HAP-1 (cell line): ENCODE data around the gene BBOF1.
"Not testable (repeated sequence)": the region's sequence is repeated elsewhere in the genome, so short reads cannot be mapped to it uniquely, and the experiment has no call there.

Source experiments
- DNase-seq, 2 experiments: peaks; one replicate each; pipeline ENCODE4 v3.0.0-alpha.2; 2016 to 2020; ENCODE audit warnings: low spot score in 2 of 2
- H3K27me3 ChIP-seq: fragments of 250-450 bp; sonication (Bioruptor Pico); 2 replicates; pipeline ENCODE4 v1.5.1; 2020; ENCODE audit warnings: low read depth, mild to moderate bottlenecking, moderate library complexity
- H3K36me3 ChIP-seq: fragments of 250-450 bp; sonication (Bioruptor Pico); replicated peaks from 2 replicates; pipeline ENCODE4 v1.5.1; 2020; ENCODE audit warnings: mild to moderate bottlenecking
- H3K4me1 ChIP-seq: fragments of 250-450 bp; sonication (Bioruptor Pico); 2 replicates; pipeline ENCODE4 v1.5.1; 2020; ENCODE audit warnings: mild to moderate bottlenecking
- H3K4me3 ChIP-seq: fragments of 250-450 bp; sonication (Bioruptor Pico); 2 replicates; pipeline ENCODE4 v1.5.1; 2020; ENCODE audit warnings: mild to moderate bottlenecking, moderate library complexity
- H3K9me3 ChIP-seq: fragments of 250-450 bp; sonication (Bioruptor Pico); 2 replicates; pipeline ENCODE4 v1.5.1; 2020; ENCODE audit warnings: mild to moderate bottlenecking, moderate library complexity
- in situ Hi-C: fragments of 300-500 bp; cut with MboI; formaldehyde crosslinking; loops from 3 replicates; pipeline ENCODE4 v1.14.3; 2020; ENCODE audit warnings: low sequenced_read_pairs, inconsistent platforms, mixed read lengths

BBOF1 gene

GRCh38 chr14:74018586-74019407 lies at the start of gene BBOF1, which contains the start of gene ENTPD5:
TSS of gene BBOF1 (plus strand) at chr14:74019349. CDS start at chr14:74019479, 130 bp downstream.
TSS of gene ENTPD5 (minus strand) at chr14:74019288. CDS start at chr14:73988102, 31,186 bp downstream.
- H3K4me3 ChIP-seq = peak within 1 kb of the TSS; percentile 97

GRCh38 chr14:73973497-73973896 lies 45.7 kb upstream of the BBOF1 start:
- Histone ChIP-seq H3K4me1 (no peaks in the 10 kb centered on the region), H3K4me3 (no peak overlapping the region), H3K9me3 (no peaks in the 10 kb centered on the region), H3K36me3 (peaks cover 16% of the 10 kb centered on the region), H3K27me3 (no peaks in the 10 kb centered on the region)
- DNase-seq = no peak
- in situ Hi-C loops = no loop called here

More at GRCh38 chr14:74018586-74019407, at the start of gene BBOF1, which contains the start of gene ENTPD5:
- Histone ChIP-seq H3K9me3 (no peaks in the 10 kb centered on the region), H3K36me3 (peaks cover 12% of the 10 kb centered on the region), H3K4me1 (peaks cover 6% of the 10 kb centered on the region; the same call in 1 of the 2 replicates), H3K27me3 (no peaks in the 10 kb centered on the region)
- peak; percentile 68 to 87 for DNase-seq
- in situ Hi-C loops = no loop called here

GRCh38 chr14:73976125-73976524 lies 43.0 kb upstream of the BBOF1 start:
- H3K36me3 ChIP-seq = peaks cover 5% of the 10 kb centered on the region
- H3K9me3 ChIP-seq = no peaks in the 10 kb centered on the region
- in situ Hi-C loops = no loop called here
- no peaks in the 10 kb centered on the region for H3K27me3 ChIP-seq
- H3K4me3 ChIP-seq = no peak overlapping the region
- H3K4me1 ChIP-seq = no peaks in the 10 kb centered on the region
- no peak for DNase-seq

- Histone ChIP-seq H3K36me3 (peaks cover 5% of the 10 kb centered on the region), H3K4me3 (no peak overlapping the region), H3K27me3 (no peaks in the 10 kb centered on the region), H3K4me1 (no peaks in the 10 kb centered on the region), H3K9me3 (no peaks in the 10 kb centered on the region)
- in situ Hi-C loops = no loop called here
- DNase-seq = no peak
These were observed 41.3 kb upstream of the BBOF1 start for GRCh38 chr14:73977896-73978295.

- in situ Hi-C loops = no loop called here
- H3K9me3 ChIP-seq = no peaks in the 10 kb centered on the region
- DNase-seq = no peak
- H3K36me3 ChIP-seq = peaks cover 18% of the 10 kb centered on the region
- no peak overlapping the region for H3K4me3 ChIP-seq
- H3K27me3 ChIP-seq = no peaks in the 10 kb centered on the region
- H3K4me1 ChIP-seq = no peaks in the 10 kb centered on the region
These were observed 31.1 kb upstream of the BBOF1 start for GRCh38 chr14:73988065-73988464.

- in situ Hi-C loops, DNase-seq, H3K9me3 ChIP-seq, H3K4me3 ChIP-seq, H3K4me1 ChIP-seq, H3K27me3 ChIP-seq: not testable (repeated sequence)
- H3K36me3 ChIP-seq = peaks cover 18% of the 10 kb centered on the region
These were observed 30.5 kb upstream of the BBOF1 start for GRCh38 chr14:73988656-73989055.

- Histone ChIP-seq H3K9me3 (no peaks in the 10 kb centered on the region), H3K4me1 (no peaks in the 10 kb centered on the region), H3K36me3 (peaks cover 12% of the 10 kb centered on the region), H3K4me3 (no peak overlapping the region), H3K27me3 (no peaks in the 10 kb centered on the region)
- DNase-seq = no peak
- in situ Hi-C loops = no loop called here
These were observed 28.1 kb upstream of the BBOF1 start for GRCh38 chr14:73991092-73991491.

GRCh38 chr14:73994926-73995325 lies 24.2 kb upstream of the BBOF1 start:
- H3K36me3 ChIP-seq, H3K4me3 ChIP-seq, H3K9me3 ChIP-seq, H3K27me3 ChIP-seq, DNase-seq, H3K4me1 ChIP-seq, in situ Hi-C loops: not testable (repeated sequence)

- no peak overlapping the region for H3K4me3 ChIP-seq
- in situ Hi-C loops = no loop called here
- no peaks in the 10 kb centered on the region for H3K4me1 ChIP-seq
- no peaks in the 10 kb centered on the region for H3K9me3 ChIP-seq
- no peaks in the 10 kb centered on the region for H3K27me3 ChIP-seq
- no peak for DNase-seq
- H3K36me3 ChIP-seq = no peaks in the 10 kb centered on the region
These were observed 23.2 kb upstream of the BBOF1 start for GRCh38 chr14:73995977-73996378.

GRCh38 chr14:73996731-73997107 lies 22.4 kb upstream of the BBOF1 start:
- Histone ChIP-seq H3K36me3 (no peaks in the 10 kb centered on the region), H3K4me1 (no peaks in the 10 kb centered on the region), H3K9me3 (no peaks in the 10 kb centered on the region), H3K27me3 (no peaks in the 10 kb centered on the region), H3K4me3 (no peak overlapping the region)
- no peak for DNase-seq
- in situ Hi-C loops = no loop called here

GRCh38 chr14:73997108-73997943 lies 21.8 kb upstream of the BBOF1 start:
- DNase-seq = no peak
- no peaks in the 10 kb centered on the region for H3K27me3 ChIP-seq
- no peaks in the 10 kb centered on the region for H3K4me1 ChIP-seq
- no peak overlapping the region for H3K4me3 ChIP-seq
- no peaks in the 10 kb centered on the region for H3K9me3 ChIP-seq
- H3K36me3 ChIP-seq = no peaks in the 10 kb centered on the region
- in situ Hi-C loops = no loop called here

GRCh38 chr14:73997944-73998447 lies 21.2 kb upstream of the BBOF1 start:
- in situ Hi-C loops = no loop called here
- Histone ChIP-seq H3K9me3 (no peaks in the 10 kb centered on the region), H3K4me1 (no peaks in the 10 kb centered on the region), H3K27me3 (no peaks in the 10 kb centered on the region), H3K4me3 (no peak overlapping the region), H3K36me3 (no peaks in the 10 kb centered on the region)
- DNase-seq = no peak

GRCh38 chr14:73998726-73999125 lies 20.4 kb upstream of the BBOF1 start:
- H3K27me3 ChIP-seq = no peaks in the 10 kb centered on the region
- no peaks in the 10 kb centered on the region for H3K36me3 ChIP-seq
- no peaks in the 10 kb centered on the region for H3K4me1 ChIP-seq
- H3K9me3 ChIP-seq = no peaks in the 10 kb centered on the region
- H3K4me3 ChIP-seq = no peak overlapping the region
- no peak for DNase-seq
- in situ Hi-C loops = no loop called here

- H3K9me3 ChIP-seq, in situ Hi-C loops: not testable (repeated sequence)
These were observed 13.5 kb upstream of the BBOF1 start for GRCh38 chr14:74005664-74006063.

More at GRCh38 chr14:74005664-74006063, 13.5 kb upstream of the BBOF1 start:
- H3K27me3 ChIP-seq, H3K4me1 ChIP-seq, DNase-seq, H3K4me3 ChIP-seq: not testable (repeated sequence)
- peaks cover 14% of the 10 kb centered on the region for H3K36me3 ChIP-seq
